Activated naive CD8-positive, alpha-beta T cell (primary cell): ENCODE data around the gene URM1.
"Not testable (repeated sequence)": the region's sequence is repeated elsewhere in the genome, so short reads cannot be mapped to it uniquely, and the experiment has no call there.

ENCODE experiments used
- H3K27ac Mint-ChIP-seq: one replicate; pipeline ENCODE4 v1.8.0; 2021; ENCODE audit warnings: mixed read lengths
- H3K27me3 Mint-ChIP-seq: one replicate; pipeline ENCODE4 v1.8.0; 2021; ENCODE audit warnings: mixed read lengths
- H3K36me3 Mint-ChIP-seq: one replicate; pipeline ENCODE4 v1.8.0; 2021; ENCODE audit warnings: mixed read lengths
- H3K4me1 Mint-ChIP-seq: one replicate; pipeline ENCODE4 v1.8.0; 2021; ENCODE audit warnings: low read depth, mixed read lengths
- H3K4me3 Mint-ChIP-seq: one replicate; pipeline ENCODE4 v1.8.0; 2021; ENCODE audit warnings: mild to moderate bottlenecking, mixed read lengths
- H3K9me3 Mint-ChIP-seq: one replicate; pipeline ENCODE4 v1.8.0; 2021; ENCODE audit warnings: low read depth, mixed read lengths

URM1 gene

GRCh38 chr9:128370752-128371629, at the start of gene URM1:
Gene URM1 (plus strand): TSS chr9:128371374. CDS start chr9:128371381, 7 bp downstream.
- Mint-ChIP-seq H3K36me3 (peaks cover 11% of the 10 kb centered on the region), H3K27ac (peak within 1 kb of the TSS; percentile 85), H3K4me1 (peaks cover 34% of the 10 kb centered on the region), H3K27me3 (no peaks in the 10 kb centered on the region), H3K4me3 (peak within 1 kb of the TSS; percentile 99), H3K9me3 (no peaks in the 10 kb centered on the region)

- Mint-ChIP-seq H3K27ac (peak overlapping the region; percentile 98), H3K4me1 (peaks cover 12% of the 10 kb centered on the region), H3K36me3 (no peaks in the 10 kb centered on the region), H3K9me3 (no peaks in the 10 kb centered on the region), H3K27me3 (no peaks in the 10 kb centered on the region), H3K4me3 (peak overlapping the region; percentile 97)
These were observed 49.2 kb upstream of the URM1 start for GRCh38 chr9:128321879-128322403.

GRCh38 chr9:128322404-128323211, 48.6 kb upstream of the URM1 start, which contains the start of the genes COQ4 and TRUB2:
Gene COQ4 (plus strand): TSS chr9:128322839. CDS start chr9:128322859, 20 bp downstream.
Gene TRUB2 (minus strand): TSS chr9:128322447. CDS start chr9:128322408, 39 bp downstream.
- Mint-ChIP-seq H3K27ac (peak within 1 kb of the TSS; percentile 98), H3K27me3 (no peaks in the 10 kb centered on the region), H3K4me3 (peak within 1 kb of the TSS; percentile 97), H3K4me1 (peaks cover 12% of the 10 kb centered on the region), H3K9me3 (no peaks in the 10 kb centered on the region), H3K36me3 (no peaks in the 10 kb centered on the region)

GRCh38 chr9:128323212-128323730, 47.9 kb upstream of the URM1 start:
- peaks cover 2% of the 10 kb centered on the region for H3K36me3 Mint-ChIP-seq

GRCh38 chr9:128323791-128324190, 47.4 kb upstream of the URM1 start:
- no peaks in the 10 kb centered on the region for H3K27me3 Mint-ChIP-seq
- H3K36me3 Mint-ChIP-seq = peaks cover 2% of the 10 kb centered on the region
- H3K9me3 Mint-ChIP-seq = no peaks in the 10 kb centered on the region
- peak overlapping the region; percentile 98 for H3K27ac Mint-ChIP-seq
- peak overlapping the region; percentile 97 for H3K4me3 Mint-ChIP-seq
- H3K4me1 Mint-ChIP-seq = peaks cover 12% of the 10 kb centered on the region

More at GRCh38 chr9:128323212-128323730, 47.9 kb upstream of the URM1 start:
- H3K9me3 Mint-ChIP-seq = no peaks in the 10 kb centered on the region
- H3K4me3 Mint-ChIP-seq = peak overlapping the region; percentile 97
- peak overlapping the region; percentile 98 for H3K27ac Mint-ChIP-seq
- H3K27me3 Mint-ChIP-seq = no peaks in the 10 kb centered on the region
- peaks cover 12% of the 10 kb centered on the region for H3K4me1 Mint-ChIP-seq

GRCh38 chr9:128324401-128324800, 46.8 kb upstream of the URM1 start:
- no peaks in the 10 kb centered on the region for H3K27me3 Mint-ChIP-seq
- H3K4me3 Mint-ChIP-seq = peak overlapping the region; percentile 97
- peak overlapping the region; percentile 73 for H3K27ac Mint-ChIP-seq
- peaks cover 12% of the 10 kb centered on the region for H3K4me1 Mint-ChIP-seq
- H3K9me3 Mint-ChIP-seq = no peaks in the 10 kb centered on the region
- peaks cover 2% of the 10 kb centered on the region for H3K36me3 Mint-ChIP-seq

GRCh38 chr9:128325629-128326028, 45.5 kb upstream of the URM1 start:
- no peaks in the 10 kb centered on the region for H3K27me3 Mint-ChIP-seq
- no peaks in the 10 kb centered on the region for H3K9me3 Mint-ChIP-seq
- H3K4me3 Mint-ChIP-seq = peak overlapping the region; percentile 97
- peak overlapping the region; percentile 50 for H3K27ac Mint-ChIP-seq
- H3K36me3 Mint-ChIP-seq = peaks cover 2% of the 10 kb centered on the region
- H3K4me1 Mint-ChIP-seq = peaks cover 12% of the 10 kb centered on the region

GRCh38 chr9:128333451-128333869, 37.7 kb upstream of the URM1 start:
- Mint-ChIP-seq H3K27ac (no peak overlapping the region), H3K4me1 (no peaks in the 10 kb centered on the region), H3K9me3 (no peaks in the 10 kb centered on the region), H3K4me3 (no peak overlapping the region), H3K27me3 (no peaks in the 10 kb centered on the region), H3K36me3 (no peaks in the 10 kb centered on the region)

GRCh38 chr9:128335161-128335560, 36.0 kb upstream of the URM1 start:
- no peaks in the 10 kb centered on the region for H3K4me1 Mint-ChIP-seq
- no peaks in the 10 kb centered on the region for H3K9me3 Mint-ChIP-seq
- no peaks in the 10 kb centered on the region for H3K36me3 Mint-ChIP-seq
- no peak overlapping the region for H3K4me3 Mint-ChIP-seq
- H3K27me3 Mint-ChIP-seq = no peaks in the 10 kb centered on the region
- H3K27ac Mint-ChIP-seq = no peak overlapping the region

GRCh38 chr9:128335914-128336313, 35.3 kb upstream of the URM1 start:
- H3K27ac Mint-ChIP-seq = no peak overlapping the region

GRCh38 chr9:128337936-128338335, 33.2 kb upstream of the URM1 start:
- H3K9me3 Mint-ChIP-seq = no peaks in the 10 kb centered on the region
- no peak overlapping the region for H3K27ac Mint-ChIP-seq
- H3K36me3 Mint-ChIP-seq = no peaks in the 10 kb centered on the region
- H3K4me1 Mint-ChIP-seq = peaks cover 4% of the 10 kb centered on the region
- no peaks in the 10 kb centered on the region for H3K27me3 Mint-ChIP-seq
- H3K4me3 Mint-ChIP-seq = no peak overlapping the region

More at GRCh38 chr9:128335914-128336313, 35.3 kb upstream of the URM1 start:
- Mint-ChIP-seq H3K4me1 (no peaks in the 10 kb centered on the region), H3K4me3 (no peak overlapping the region), H3K36me3 (no peaks in the 10 kb centered on the region), H3K27me3 (no peaks in the 10 kb centered on the region), H3K9me3 (no peaks in the 10 kb centered on the region)

GRCh38 chr9:128338852-128339614, 32.1 kb upstream of the URM1 start:
- H3K4me3 Mint-ChIP-seq = peak overlapping the region; percentile 23
- not testable (repeated sequence) for H3K9me3 Mint-ChIP-seq, H3K27ac Mint-ChIP-seq, H3K36me3 Mint-ChIP-seq, H3K4me1 Mint-ChIP-seq, H3K27me3 Mint-ChIP-seq

- Mint-ChIP-seq H3K27me3 (no peaks in the 10 kb centered on the region), H3K27ac (peak within 1 kb of the TSS; percentile 94), H3K4me1 (peaks cover 4% of the 10 kb centered on the region), H3K4me3 (peak within 1 kb of the TSS; percentile 99), H3K9me3 (no peaks in the 10 kb centered on the region), H3K36me3 (peaks cover 3% of the 10 kb centered on the region)
These were observed 31.1 kb upstream of the URM1 start, which contains the start of gene SLC27A4 for GRCh38 chr9:128339761-128340690. Gene SLC27A4 (plus strand): TSS chr9:128340527. CDS start chr9:128343133, 2,606 bp downstream.
